ENCODE data around the gene RTN4IP1.

The RTN4IP1 gene

GRCh38 chr6:106540907-106541306 is 88.4 kb downstream of the RTN4IP1 start:
- no peak for DNase-seq

- no peak for DNase-seq
Observed at GRCh38 chr6:106540432-106540831, 88.9 kb downstream of the RTN4IP1 start.

- no peak for DNase-seq
Observed at GRCh38 chr6:106539936-106540335, 89.4 kb downstream of the RTN4IP1 start.

- DNase-seq, result no peak
Observed at GRCh38 chr6:106538145-106538544, 91.2 kb downstream of the RTN4IP1 start.

DNA sequence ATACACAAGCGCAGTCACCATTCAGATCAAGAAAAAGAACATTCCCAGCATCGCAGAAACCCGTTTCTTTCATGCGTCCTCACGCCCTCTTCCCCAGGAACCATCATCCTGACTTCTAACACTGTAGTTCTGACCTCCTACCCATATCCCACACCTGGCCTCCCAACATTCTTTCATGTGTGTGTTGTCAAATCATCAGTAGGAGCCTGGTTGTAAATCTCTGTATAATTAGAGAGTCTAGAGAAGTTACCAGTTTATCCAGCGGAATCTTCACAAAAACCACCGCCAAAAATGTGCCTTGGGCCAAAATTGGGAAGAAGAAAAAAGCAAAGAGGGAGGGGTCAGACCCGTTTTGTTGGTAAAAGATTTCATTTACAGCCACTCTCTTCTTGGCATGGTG is 91.6 kb downstream of the RTN4IP1 start:
- DNase-seq, result no peak

- no peak for DNase-seq
Observed at GRCh38 chr6:106536851-106537250, 92.4 kb downstream of the RTN4IP1 start.

DNA sequence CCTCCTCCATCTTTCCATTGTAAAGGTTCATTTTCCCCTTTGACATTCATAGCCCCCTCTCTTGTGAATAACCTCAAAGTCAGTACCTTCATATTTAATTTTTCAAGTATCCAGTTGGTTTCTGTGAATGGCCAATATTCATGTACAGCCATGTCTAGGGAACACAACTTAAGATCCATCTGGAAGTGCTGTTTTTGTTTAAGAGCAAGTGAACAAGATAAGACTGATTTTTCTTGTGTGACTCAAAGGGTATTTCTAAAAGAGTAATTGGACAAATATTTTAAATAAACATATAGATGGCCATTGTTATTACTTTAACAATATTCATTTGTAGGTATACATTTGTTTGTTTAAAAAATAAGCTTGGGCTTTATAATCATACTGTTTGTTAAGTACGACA is 92.9 kb downstream of the RTN4IP1 start:
- no peak for DNase-seq

GRCh38 chr6:106535012-106535411 is 94.3 kb downstream of the RTN4IP1 start:
- no peak for DNase-seq

DNA sequence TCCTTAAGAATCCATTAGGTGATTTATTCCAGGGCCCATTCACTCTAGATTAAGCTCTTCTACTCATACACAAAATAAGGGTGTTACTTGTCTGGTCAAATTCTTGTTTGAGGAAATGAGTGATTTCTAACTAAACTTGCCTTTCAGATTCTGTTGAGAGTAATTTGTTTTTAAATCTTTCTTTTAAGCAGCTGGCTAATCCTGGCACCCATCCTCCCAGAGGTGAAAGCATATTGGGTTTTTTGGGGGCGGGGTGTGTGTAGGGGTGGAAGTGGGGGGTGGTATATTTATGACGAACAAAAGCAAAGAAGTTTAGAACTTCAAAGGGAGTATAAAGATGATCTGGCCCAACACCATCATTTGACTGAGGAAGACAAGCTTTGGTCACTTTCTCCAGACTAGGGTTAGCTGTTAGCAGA is 94.7 kb downstream of the RTN4IP1 start:
- DNase-seq, result peak; percentile 64

- DNase-seq, result no peak
Observed at GRCh38 chr6:106534004-106534403, 95.3 kb downstream of the RTN4IP1 start.

GRCh38 chr6:106533054-106533453 is 96.2 kb downstream of the RTN4IP1 start:
- no peak for DNase-seq

GRCh38 chr6:106530502-106530901 is 98.8 kb downstream of the RTN4IP1 start:
- DNase-seq, result no peak

DNA sequence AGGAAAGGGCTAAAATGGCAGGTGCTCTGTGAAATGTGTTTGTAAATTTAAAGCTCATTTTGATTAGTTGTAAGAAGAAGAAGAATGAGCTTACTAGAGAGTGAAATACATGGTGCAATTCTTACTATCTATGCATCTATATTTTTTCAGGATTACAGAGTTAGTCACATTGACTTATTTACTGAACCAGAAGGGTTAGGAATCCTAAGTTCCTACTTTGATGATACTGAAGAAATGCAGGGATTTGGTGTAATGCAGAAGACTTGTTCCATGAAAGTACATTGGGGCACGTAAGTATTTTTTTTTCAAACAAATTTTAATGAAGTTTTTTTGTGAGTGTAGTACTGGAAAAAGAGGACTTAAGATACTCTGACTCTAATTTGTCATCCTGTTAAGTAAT is 99.3 kb downstream of the RTN4IP1 start:
- DNase-seq, result no peak

- DNase-seq, result no peak
Observed at GRCh38 chr6:106529438-106529837, 99.9 kb downstream of the RTN4IP1 start.

- DNase-seq, result no peak
Observed at GRCh38 chr6:106528521-106528920, 100.8 kb downstream of the RTN4IP1 start.

GRCh38 chr6:106527979-106528378 is 101.3 kb downstream of the RTN4IP1 start:
- DNase-seq, result no peak

GRCh38 chr6:106527117-106527516 is 102.2 kb downstream of the RTN4IP1 start:
- no peak for DNase-seq

DNA sequence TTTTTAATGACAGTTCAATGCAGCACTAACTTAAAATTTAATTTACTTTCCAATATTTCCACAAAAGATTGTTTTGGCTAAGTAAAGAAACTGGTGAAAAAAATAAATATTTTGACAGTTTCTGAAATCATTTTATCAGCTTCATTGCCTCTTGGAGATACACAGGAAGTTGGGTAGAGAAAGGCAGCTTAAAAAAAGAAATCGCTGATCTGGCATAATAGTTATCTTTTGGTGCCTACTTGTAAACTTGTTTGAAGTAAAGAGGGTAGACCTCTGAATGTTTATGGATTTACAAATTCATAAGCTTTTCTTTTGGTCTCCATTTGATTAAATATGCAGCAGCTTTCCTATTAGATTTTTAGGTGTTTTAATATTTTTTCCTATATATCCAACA is 103.4 kb downstream of the RTN4IP1 start:
- DNase-seq, result no peak

DNA sequence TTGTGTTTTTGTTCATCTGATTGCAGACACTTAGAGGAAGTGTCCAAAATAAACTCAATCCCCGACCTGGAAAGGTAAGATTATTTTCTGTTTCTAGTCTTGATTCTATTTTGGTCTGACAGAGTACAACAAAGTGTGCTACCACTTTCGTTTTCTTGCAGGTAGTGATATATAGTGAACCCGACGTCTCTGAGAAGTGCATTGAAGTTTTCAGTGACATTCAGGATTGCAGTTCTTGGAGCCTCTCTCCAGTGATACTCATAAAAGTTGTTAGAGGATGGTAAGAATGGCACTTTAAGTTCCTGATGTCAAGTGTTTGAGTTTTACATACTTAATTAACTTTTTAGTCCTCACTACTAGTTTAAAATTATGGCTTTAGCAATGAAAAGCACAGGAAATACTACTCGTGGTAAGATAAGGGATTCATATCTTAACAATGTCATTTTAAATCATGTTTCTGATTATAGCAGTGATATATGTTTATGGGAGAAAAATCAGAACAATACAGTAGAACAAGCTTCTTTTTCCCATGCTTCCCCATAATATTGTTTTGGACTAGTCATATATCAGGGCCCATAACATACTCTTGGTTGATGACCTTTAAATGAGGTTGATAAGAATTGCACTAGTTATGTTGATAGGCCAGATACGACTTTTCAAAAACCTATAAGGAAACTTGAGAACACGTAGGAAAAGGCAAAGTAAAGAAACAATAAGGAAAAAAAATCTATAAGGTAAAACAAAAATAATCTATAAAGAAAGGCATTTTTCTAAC is 104.0 kb downstream of the RTN4IP1 start:
- no peak for DNase-seq

- DNase-seq, result no peak
Observed at GRCh38 chr6:106522562-106523250, 106.6 kb downstream of the RTN4IP1 start.
